Mucosa of stomach (tissue), 1 donor: ENCODE results near the gene MBD2.

Experiments
- H3K27me3 ChIP-seq: one replicate; pipeline ENCODE4 v1.7.0; 2013; ENCODE audit warnings: mild to moderate bottlenecking, low read length; ENCODE audit not compliant: control insufficient read depth, insufficient read depth
- H3K36me3 ChIP-seq: one replicate; pipeline ENCODE4 v1.7.0; 2013; ENCODE audit warnings: low read length; ENCODE audit not compliant: control insufficient read depth, insufficient read depth
- H3K4me1 ChIP-seq: one replicate; pipeline ENCODE4 v1.7.0; 2013; ENCODE audit warnings: mild to moderate bottlenecking, low read length; ENCODE audit not compliant: control insufficient read depth, insufficient read depth
- H3K4me3 ChIP-seq: one replicate; pipeline ENCODE4 v1.7.0; 2013; ENCODE audit warnings: low read length
- H3K9ac ChIP-seq: one replicate; pipeline ENCODE4 v1.7.0; 2013; ENCODE audit warnings: mild to moderate bottlenecking, low read length, moderate library complexity
- H3K9me3 ChIP-seq: one replicate; pipeline ENCODE4 v1.7.0; 2013; ENCODE audit warnings: mild to moderate bottlenecking, low read length, moderate library complexity; ENCODE audit not compliant: control insufficient read depth
- donor health status: Pancreatic carcinoma.

MBD2 gene

DNA sequence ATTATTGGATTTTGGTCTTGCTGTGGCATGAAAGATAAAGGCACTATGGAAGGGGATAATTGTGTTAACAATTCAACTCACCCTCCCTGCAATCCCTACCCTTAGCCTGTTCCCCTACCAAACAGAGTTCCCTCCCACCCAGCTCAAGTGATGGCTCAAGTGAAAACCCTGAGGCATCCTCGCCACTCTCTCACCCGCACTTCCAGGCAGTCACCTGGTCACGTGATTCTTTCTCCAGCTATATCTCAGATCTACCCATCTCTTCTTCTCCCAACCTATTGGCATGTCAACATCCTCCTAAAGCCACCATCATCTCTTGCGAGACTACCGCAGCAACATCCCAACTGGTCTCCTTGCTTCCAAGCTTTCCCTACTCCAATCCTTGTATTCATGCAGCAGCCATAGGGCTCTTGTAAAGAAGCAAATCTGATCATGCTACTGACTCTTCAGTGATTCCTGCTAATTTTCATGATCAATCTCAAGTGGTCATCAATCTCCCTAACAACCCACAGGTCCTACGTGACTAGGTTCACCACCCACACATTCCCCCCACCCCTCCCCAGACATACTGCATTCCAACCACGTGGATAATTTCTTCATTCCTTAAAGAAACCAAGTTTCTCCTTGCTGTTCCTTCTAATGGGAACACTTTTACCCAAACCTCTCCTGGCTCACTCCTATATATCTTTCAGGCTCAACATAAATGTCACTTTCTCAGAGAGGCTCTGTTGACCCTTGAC is 66.7 kb downstream of the MBD2 start:
- Histone ChIP-seq H3K27me3 (no peaks in the 10 kb centered on the region), H3K36me3 (no peaks in the 10 kb centered on the region), H3K4me3 (no peak overlapping the region), H3K9me3 (no peaks in the 10 kb centered on the region), H3K4me1 (no peaks in the 10 kb centered on the region), H3K9ac (no peak overlapping the region)

GRCh38 chr18:54155412-54155811 is 69.1 kb downstream of the MBD2 start:
- H3K36me3 ChIP-seq, result no peaks in the 10 kb centered on the region
- no peak overlapping the region for H3K4me3 ChIP-seq
- H3K27me3 ChIP-seq, result no peaks in the 10 kb centered on the region

GRCh38 chr18:54154231-54154630 is 70.2 kb downstream of the MBD2 start:
- Histone ChIP-seq H3K4me1 (peaks cover 6% of the 10 kb centered on the region), H3K27me3 (no peaks in the 10 kb centered on the region), H3K36me3 (no peaks in the 10 kb centered on the region), H3K4me3 (no peak overlapping the region), H3K9ac (no peak overlapping the region), H3K9me3 (no peaks in the 10 kb centered on the region)

More at GRCh38 chr18:54155412-54155811, 69.1 kb downstream of the MBD2 start:
- Histone ChIP-seq H3K9ac (no peak overlapping the region), H3K9me3 (no peaks in the 10 kb centered on the region), H3K4me1 (no peaks in the 10 kb centered on the region)

DNA sequence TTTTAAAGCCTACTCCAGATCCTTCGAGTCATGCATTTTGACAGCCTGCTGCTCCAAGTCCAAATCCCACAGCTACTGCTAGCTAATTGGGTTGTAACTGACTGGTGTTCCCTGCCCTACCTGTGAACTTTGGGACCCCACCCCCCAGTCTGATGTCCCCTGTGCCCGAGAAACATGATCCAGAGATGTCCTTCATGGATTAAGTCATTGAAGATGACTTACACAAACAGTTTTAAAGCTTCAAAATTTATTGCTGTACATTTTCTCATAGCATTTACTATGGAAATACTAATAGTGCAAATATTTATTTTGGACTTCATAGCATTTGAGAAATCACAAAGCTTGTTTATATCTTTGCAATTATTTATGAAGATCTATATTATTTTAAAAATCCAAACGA is 73.1 kb downstream of the MBD2 start:
- Histone ChIP-seq H3K4me3 (no peak overlapping the region), H3K36me3 (no peaks in the 10 kb centered on the region), H3K9ac (no peak overlapping the region), H3K27me3 (no peaks in the 10 kb centered on the region), H3K9me3 (no peaks in the 10 kb centered on the region), H3K4me1 (peaks cover 12% of the 10 kb centered on the region)

GRCh38 chr18:54150226-54150625 is 74.2 kb downstream of the MBD2 start:
- H3K4me3 ChIP-seq, result no peak overlapping the region
- H3K27me3 ChIP-seq, result no peaks in the 10 kb centered on the region
- no peaks in the 10 kb centered on the region for H3K9me3 ChIP-seq
- H3K9ac ChIP-seq, result no peak overlapping the region
- peaks cover 12% of the 10 kb centered on the region for H3K4me1 ChIP-seq
- no peaks in the 10 kb centered on the region for H3K36me3 ChIP-seq

GRCh38 chr18:54149078-54149697 is 75.3 kb downstream of the MBD2 start:
- Histone ChIP-seq H3K9ac (no peak overlapping the region), H3K9me3 (no peaks in the 10 kb centered on the region), H3K4me3 (no peak overlapping the region), H3K27me3 (no peaks in the 10 kb centered on the region), H3K36me3 (no peaks in the 10 kb centered on the region), H3K4me1 (peaks cover 12% of the 10 kb centered on the region)

- peaks cover 12% of the 10 kb centered on the region for H3K4me1 ChIP-seq
- H3K4me3 ChIP-seq, result no peak overlapping the region
- H3K27me3 ChIP-seq, result no peaks in the 10 kb centered on the region
Observed at GRCh38 chr18:54148678-54149077, 75.8 kb downstream of the MBD2 start.

DNA sequence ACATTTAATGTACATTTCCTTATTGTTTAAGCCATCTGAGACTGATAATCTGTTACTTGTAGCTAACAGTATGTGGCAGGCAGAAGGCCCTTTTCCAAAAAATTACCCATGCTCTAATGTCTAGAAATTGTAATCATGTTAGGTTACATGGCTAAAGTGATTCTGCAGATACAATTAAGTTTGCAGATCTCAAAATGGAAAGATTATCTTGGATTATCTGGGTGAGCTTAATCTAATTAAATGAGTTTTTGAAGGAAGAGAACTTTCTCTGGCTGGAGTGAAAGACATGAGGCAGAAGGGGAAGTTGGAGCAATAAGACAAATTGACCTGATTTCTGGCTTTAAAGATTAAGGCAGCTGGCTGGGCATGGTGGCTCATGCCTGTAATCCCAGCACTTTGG is 76.3 kb downstream of the MBD2 start:
- Histone ChIP-seq H3K4me3 (no peak overlapping the region), H3K27me3 (no peaks in the 10 kb centered on the region), H3K9ac (no peak overlapping the region), H3K4me1 (peaks cover 12% of the 10 kb centered on the region), H3K9me3 (no peaks in the 10 kb centered on the region), H3K36me3 (no peaks in the 10 kb centered on the region)

More at GRCh38 chr18:54148678-54149077, 75.8 kb downstream of the MBD2 start:
- Histone ChIP-seq H3K36me3 (no peaks in the 10 kb centered on the region), H3K9me3 (no peaks in the 10 kb centered on the region), H3K9ac (no peak overlapping the region)

GRCh38 chr18:54147439-54147838 is 77.0 kb downstream of the MBD2 start:
- Histone ChIP-seq H3K9ac (no peak overlapping the region), H3K4me1 (peaks cover 12% of the 10 kb centered on the region), H3K9me3 (no peaks in the 10 kb centered on the region), H3K4me3 (no peak overlapping the region), H3K36me3 (no peaks in the 10 kb centered on the region), H3K27me3 (no peaks in the 10 kb centered on the region)

GRCh38 chr18:54141041-54141608 is 83.3 kb downstream of the MBD2 start:
- Histone ChIP-seq H3K27me3 (no peaks in the 10 kb centered on the region), H3K4me3 (no peak overlapping the region), H3K36me3 (no peaks in the 10 kb centered on the region), H3K9ac (no peak overlapping the region), H3K4me1 (no peaks in the 10 kb centered on the region), H3K9me3 (no peaks in the 10 kb centered on the region)

DNA sequence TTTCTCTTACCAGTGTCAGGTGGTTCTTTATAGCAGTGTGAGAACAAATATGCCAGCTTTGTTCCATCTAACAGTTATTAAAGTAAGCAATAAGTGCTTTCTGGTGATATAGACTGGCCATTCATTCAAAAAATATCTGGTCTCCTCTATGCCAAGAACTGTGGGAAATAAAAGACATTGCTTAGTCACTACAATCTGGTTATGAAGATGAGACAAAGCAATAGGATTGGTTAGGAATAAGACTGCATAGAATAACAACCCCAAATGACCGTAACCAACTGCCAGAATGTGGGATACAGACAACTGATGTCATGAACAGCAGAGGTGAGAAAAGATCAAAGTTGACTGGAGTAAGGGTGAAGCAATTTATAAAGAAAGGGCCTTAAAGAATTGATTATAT is 83.8 kb downstream of the MBD2 start:
- H3K9me3 ChIP-seq, result no peaks in the 10 kb centered on the region
- H3K4me1 ChIP-seq, result no peaks in the 10 kb centered on the region
- H3K36me3 ChIP-seq, result no peaks in the 10 kb centered on the region
- H3K4me3 ChIP-seq, result no peak overlapping the region
- H3K27me3 ChIP-seq, result no peaks in the 10 kb centered on the region
- no peak overlapping the region for H3K9ac ChIP-seq

DNA sequence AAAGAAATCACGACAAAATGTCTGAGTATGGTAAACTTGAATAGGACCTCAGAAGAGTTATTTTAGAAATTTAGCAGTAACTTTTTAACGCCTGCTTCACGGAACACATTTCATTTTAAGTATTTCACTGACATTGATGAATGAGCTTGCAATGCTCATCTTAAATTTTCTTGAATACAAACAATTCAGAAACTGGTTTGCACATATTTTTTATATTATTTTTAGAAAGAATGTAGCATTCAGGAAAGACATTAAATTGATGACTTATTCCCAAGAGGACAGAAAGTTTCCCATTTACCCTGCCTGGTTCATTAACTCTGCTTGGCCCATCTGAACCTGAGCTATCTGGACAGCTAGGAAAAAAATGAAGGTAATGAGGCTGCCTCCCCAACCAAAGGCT is 89.3 kb downstream of the MBD2 start:
- Histone ChIP-seq H3K9ac (no peak overlapping the region), H3K36me3 (no peaks in the 10 kb centered on the region), H3K4me1 (no peaks in the 10 kb centered on the region), H3K4me3 (no peak overlapping the region), H3K27me3 (no peaks in the 10 kb centered on the region), H3K9me3 (no peaks in the 10 kb centered on the region)
